Stomach (tissue), 9 donors: ENCODE measurements around the gene ANKLE2. TPM values are rescaled to one million over a fixed set of nuclear protein-coding genes. Genes with fewer than 3 reads are reported as not detected.

ENCODE experiments used
- DNase-seq, 2 donors: peaks; one replicate each; pipeline versions ENCODE4 v3.0.0 to v3.0.0-alpha.2; 2013 to 2019
- H3K27ac ChIP-seq, 5 donors: fragments of 200-600 bp in 4 of 5; sonication (generic) in 4 of 5; one replicate each; pipeline ENCODE4 v1.5.1; 2013 to 2019; ENCODE audit warnings: mild to moderate bottlenecking in 1 of 5, moderate library complexity in 1 of 5
- H3K27me3 ChIP-seq, 3 donors: fragments of 200-600 bp; sonication (generic); one replicate each; pipeline ENCODE4 v1.5.1; 2017 to 2019; ENCODE audit warnings: mixed run types in 1 of 3
- H3K36me3 ChIP-seq, 4 donors: fragments of 200-600 bp; sonication (generic); 1 replicate in 3 of 4; 2 replicates in 1 of 4; pipeline ENCODE4 v1.5.1; 2016 to 2019
- H3K4me1 ChIP-seq, 4 donors: fragments of 200-600 bp; sonication (generic); one replicate each; pipeline ENCODE4 v1.5.1; 2016 to 2019
- H3K4me3 ChIP-seq, 4 donors: fragments of 200-600 bp; sonication (generic) in 3 of 4; one replicate each; pipeline ENCODE4 v1.5.1; 2016 to 2019; ENCODE audit warnings: mild to moderate bottlenecking in 1 of 4
- H3K9me3 ChIP-seq, 4 donors: fragments of 200-600 bp; sonication (generic); one replicate each; pipeline ENCODE4 v1.5.1; 2016 to 2019
- EP300 ChIP-seq: sonication (generic); formaldehyde crosslinking; IDR thresholded peaks from one replicate; pipeline ENCODE4 v1.6.1; 2017; ENCODE audit warnings: antibody characterized with exemption
- POLR2A ChIP-seq, 4 donors: fragments of 450-650 bp; IDR thresholded peaks; one replicate each; pipeline ENCODE4 v1.6.1; 2016; ENCODE audit warnings: antibody characterized with exemption in 4 of 4, control low read depth in 2 of 4, mild to moderate bottlenecking in 1 of 4, moderate library complexity in 1 of 4
- POLR2AphosphoS5 ChIP-seq, 3 donors: sonication (generic); formaldehyde crosslinking; IDR thresholded peaks; one replicate each; pipeline ENCODE4 v1.6.1; 2016; ENCODE audit warnings: antibody characterized with exemption in 3 of 3
- WGBS, 5 donors: extraction: QIAGEN DNeasy Blood & Tissue Kit in 3 of 5; methylation state at CpG; one replicate each; pipeline versions ENCODE4 v1.1.5 to v1.1.7; 2013 to 2018; 5-methylcytosine and 5-hydroxymethylcytosine counted together
- intact Hi-C: fragments of 100-400 bp; cut with DNase I; formaldehyde crosslinking; loops from one replicate; pipeline ENCODE4 v1.15.1; 2023; ENCODE audit warnings: low total_unique reads
- polyA plus RNA-seq, 3 donors: library from polyadenylated mRNA; stranded (reverse); fragments of 200-250 nt; gene quantifications; one replicate each; pipeline ENCODE4 v1.2.3, GENCODE V29; 2013
- total RNA-seq, 5 donors: library from RNA; depleted of rRNA; stranded (reverse); fragments of >200 nt; gene quantifications; one replicate each; pipeline versions ENCODE4 v1.1.0 to v1.2.3, GENCODE V29; 2014 to 2016
- TF ChIP-seq, protein P1 (sequence below), 7 experiments: fragments of 450-650 bp in 4 of 7; fragments of 200-600 bp in 3 of 7; sonication (generic) in 3 of 7; IDR thresholded peaks; one replicate each; pipeline ENCODE4 v1.5.1; 2016 to 2019; ENCODE audit warnings: antibody characterized with exemption in 7 of 7, control low read depth in 2 of 7, mild to moderate bottlenecking in 1 of 7
- donor health status: healthy with polysubstance abuse.
- donor health status: Bipolar disorder and iron deficiency.
- donor health status: healthy.

ANKLE2 gene
- total and polyA plus RNA-seq, 8 donors: 8.1 to 75.9 (median 40.8) TPM

DNA sequence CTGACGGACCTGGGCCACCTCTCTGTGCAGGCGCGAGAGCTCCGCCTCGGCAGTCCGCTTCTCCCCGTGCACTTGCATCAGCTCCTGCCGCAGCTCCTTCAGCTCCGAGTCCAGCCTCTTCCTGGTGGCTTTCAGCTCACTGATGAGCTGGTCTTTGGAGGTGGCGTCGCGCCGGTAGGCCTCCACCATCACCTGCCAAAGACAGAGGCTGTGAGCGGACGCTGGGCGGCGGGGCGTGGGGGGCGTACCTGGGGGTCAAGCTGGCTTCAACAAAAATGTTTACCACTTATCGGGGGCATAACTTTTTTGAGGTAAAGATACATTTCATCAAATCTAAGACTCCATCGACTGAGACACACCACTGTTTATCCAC is 27.5 kb upstream of the ANKLE2 start:
- 94 to 99% (median 96%) methylated on average over 21 of the region's 21 CpGs for WGBS, 5 donors
- intact Hi-C loops: no loop called here
- Histone ChIP-seq H3K27me3 (no peaks in the 10 kb centered on the region), H3K9me3 (no peaks in the 10 kb centered on the region), H3K4me1 (no peaks in the 10 kb centered on the region), H3K4me3 (no peak overlapping the region), H3K27ac (no peak overlapping the region), H3K36me3 (peaks cover 54 to 96% (median 92%) of the 10 kb centered on the region in 4 donors)
- DNase-seq: no peak
- TF ChIP-seq POLR2AphosphoS5 (IDR thresholded peaks at IDR 0.05) (no peak), EP300 (no peak)

DNA sequence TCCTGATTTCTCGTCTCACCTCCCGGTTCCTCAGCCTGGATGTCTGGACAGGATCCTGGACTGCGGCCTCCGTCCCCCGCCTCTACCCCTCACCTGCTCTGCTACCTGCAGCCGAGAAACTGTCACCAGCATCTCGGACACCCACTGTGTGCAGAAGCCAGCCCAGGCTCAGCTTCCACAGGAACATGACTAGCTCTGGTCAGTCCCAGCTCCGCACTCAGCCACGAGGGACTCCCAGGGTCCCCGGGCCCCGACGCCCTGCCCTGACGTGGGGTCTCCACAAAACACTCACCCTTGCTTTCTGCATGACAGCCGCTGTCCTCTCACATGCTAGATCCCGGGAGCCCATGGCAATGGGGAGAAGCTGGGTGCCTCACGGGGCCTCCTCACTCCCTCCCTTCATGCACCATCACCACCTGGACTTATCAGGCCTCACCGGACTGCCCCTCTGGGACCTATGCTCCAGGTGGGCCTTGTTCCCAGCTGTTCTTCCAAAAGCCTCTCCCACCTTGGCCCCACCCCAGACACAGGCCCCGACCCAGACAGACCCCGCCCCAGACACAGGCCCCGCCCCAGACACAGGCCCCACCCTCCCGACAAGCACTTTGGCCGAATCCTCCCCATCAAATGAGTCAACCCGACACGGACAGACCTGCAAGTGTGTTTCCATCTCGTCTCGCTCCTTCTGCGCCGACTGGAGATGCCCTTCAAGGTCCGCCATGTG is 26.9 kb upstream of the ANKLE2 start:
- H3K9me3 ChIP-seq: no peaks in the 10 kb centered on the region
- 94 to 97% (median 95%) methylated on average over 20 to 29 of the region's 29 CpGs for WGBS, 5 donors
- no peak overlapping the region for H3K4me3 ChIP-seq
- no peak overlapping the region for H3K27ac ChIP-seq
- intact Hi-C loops: no loop called here
- no peak for TF ChIP-seq POLR2A (IDR thresholded peaks at IDR 0.05)
- TF ChIP-seq EP300: no peak
- TF ChIP-seq POLR2AphosphoS5 (IDR thresholded peaks at IDR 0.05): no peak
- TF ChIP-seq, protein P1, sequence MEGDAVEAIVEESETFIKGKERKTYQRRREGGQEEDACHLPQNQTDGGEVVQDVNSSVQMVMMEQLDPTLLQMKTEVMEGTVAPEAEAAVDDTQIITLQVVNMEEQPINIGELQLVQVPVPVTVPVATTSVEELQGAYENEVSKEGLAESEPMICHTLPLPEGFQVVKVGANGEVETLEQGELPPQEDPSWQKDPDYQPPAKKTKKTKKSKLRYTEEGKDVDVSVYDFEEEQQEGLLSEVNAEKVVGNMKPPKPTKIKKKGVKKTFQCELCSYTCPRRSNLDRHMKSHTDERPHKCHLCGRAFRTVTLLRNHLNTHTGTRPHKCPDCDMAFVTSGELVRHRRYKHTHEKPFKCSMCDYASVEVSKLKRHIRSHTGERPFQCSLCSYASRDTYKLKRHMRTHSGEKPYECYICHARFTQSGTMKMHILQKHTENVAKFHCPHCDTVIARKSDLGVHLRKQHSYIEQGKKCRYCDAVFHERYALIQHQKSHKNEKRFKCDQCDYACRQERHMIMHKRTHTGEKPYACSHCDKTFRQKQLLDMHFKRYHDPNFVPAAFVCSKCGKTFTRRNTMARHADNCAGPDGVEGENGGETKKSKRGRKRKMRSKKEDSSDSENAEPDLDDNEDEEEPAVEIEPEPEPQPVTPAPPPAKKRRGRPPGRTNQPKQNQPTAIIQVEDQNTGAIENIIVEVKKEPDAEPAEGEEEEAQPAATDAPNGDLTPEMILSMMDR (IDR thresholded peaks at IDR 0.05): no peak
- no peaks in the 10 kb centered on the region for H3K27me3 ChIP-seq
- no peak for DNase-seq
- peaks cover 54 to 96% (median 92%) of the 10 kb centered on the region in 4 donors for H3K36me3 ChIP-seq
- H3K4me1 ChIP-seq: no peaks in the 10 kb centered on the region

DNA sequence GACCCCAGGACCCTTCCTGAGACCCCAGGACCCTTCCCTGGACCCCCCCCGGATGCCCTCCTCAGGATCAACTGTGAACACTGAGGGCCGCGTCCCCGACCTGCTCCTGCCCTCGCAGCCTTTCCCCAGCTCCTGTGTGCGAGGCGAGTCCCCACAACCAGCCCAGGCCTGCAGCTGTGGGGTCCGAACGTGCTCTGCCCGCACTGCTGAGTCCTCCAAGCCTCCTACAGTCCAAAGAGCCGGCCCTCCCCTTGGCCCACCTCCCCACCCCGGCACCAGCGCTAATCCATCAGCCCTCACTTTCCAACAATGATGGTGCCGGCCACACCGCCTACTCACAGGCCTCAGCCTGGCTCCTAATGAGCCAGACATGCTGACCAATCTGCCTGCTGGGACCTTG is 26.2 kb upstream of the ANKLE2 start:
- Histone ChIP-seq H3K4me3 (no peak overlapping the region), H3K9me3 (no peaks in the 10 kb centered on the region), H3K27ac (no peak overlapping the region), H3K4me1 (no peaks in the 10 kb centered on the region), H3K27me3 (no peaks in the 10 kb centered on the region), H3K36me3 (peaks cover 60 to 100% (median 97%) of the 10 kb centered on the region in 4 donors)
- WGBS, 5 donors: 91 to 96% (median 95%) methylated on average over 7 to 15 of the region's 15 CpGs
- DNase-seq: no peak
- intact Hi-C loops: no loop called here
- TF ChIP-seq, protein P1 (IDR thresholded peaks at IDR 0.05): no peak
- no peak for TF ChIP-seq POLR2AphosphoS5 (IDR thresholded peaks at IDR 0.05)
- no peak for TF ChIP-seq POLR2A (IDR thresholded peaks at IDR 0.05)
- no peak for TF ChIP-seq EP300

DNA sequence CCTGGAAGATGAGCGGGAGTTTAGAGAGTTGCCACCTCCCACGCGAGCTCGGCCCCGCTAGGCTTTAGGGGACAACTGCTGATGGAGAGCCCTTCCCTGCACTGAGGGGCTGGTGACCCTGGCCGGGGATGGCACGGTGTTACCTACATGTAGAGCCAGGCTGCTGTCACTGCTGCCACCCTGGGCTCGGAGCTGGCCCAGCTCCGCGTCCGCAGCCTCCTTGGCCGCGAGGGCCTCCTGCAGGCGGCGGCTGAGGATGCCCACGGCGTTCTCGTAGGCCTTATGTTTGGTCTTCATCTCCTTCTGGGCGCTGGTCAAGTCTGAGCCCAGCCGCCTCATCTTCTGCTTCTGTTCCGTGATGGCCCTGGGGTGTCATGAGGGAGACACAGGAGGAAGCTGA is 24.6 kb upstream of the ANKLE2 start:
- peaks cover 77 to 100% (median 98%) of the 10 kb centered on the region in 4 donors for H3K36me3 ChIP-seq
- intact Hi-C loops: no loop called here

More for the DNA sequence above, 24.6 kb upstream of the ANKLE2 start:
- DNase-seq: no peak
- Histone ChIP-seq H3K9me3 (no peaks in the 10 kb centered on the region), H3K27ac (no peak overlapping the region), H3K27me3 (no peaks in the 10 kb centered on the region), H3K4me3 (no peak overlapping the region), H3K4me1 (no peaks in the 10 kb centered on the region)
- WGBS, 5 donors: 90 to 95% (median 94%) methylated on average over 21 of the region's 21 CpGs
- TF ChIP-seq POLR2AphosphoS5 (IDR thresholded peaks at IDR 0.05) (no peak), POLR2A (IDR thresholded peaks at IDR 0.05) (no peak), EP300 (no peak)
- TF ChIP-seq, protein P1 (IDR thresholded peaks at IDR 0.05): no peak
